ENCODE measurements around the gene USP11.
"Not testable (repeated sequence)": the region's sequence is repeated elsewhere in the genome, so short reads cannot be mapped to it uniquely, and the experiment has no call there.

Gene USP11

GRCh38 chrX:47266643-47267042 is 33.8 kb downstream of the USP11 start:
- H3K4me3 ChIP-seq (ENCODE audit: low read depth, low read length), result no peak overlapping the region
- no peak for TF ChIP-seq CTCF (IDR thresholded peaks at IDR 0.05; ENCODE audit: borderline replicate concordance, insufficient read depth, low read depth, low read length)

GRCh38 chrX:47272013-47272408 is 39.2 kb downstream of the USP11 start:
- H3K4me3 ChIP-seq (ENCODE audit: low read depth, low read length), result no peak overlapping the region
- TF ChIP-seq CTCF (IDR thresholded peaks at IDR 0.05; ENCODE audit: borderline replicate concordance, insufficient read depth, low read depth, low read length), result no peak

- H3K4me3 ChIP-seq (ENCODE audit: low read depth, low read length), result no peak overlapping the region
- no peak for TF ChIP-seq CTCF (IDR thresholded peaks at IDR 0.05; ENCODE audit: borderline replicate concordance, insufficient read depth, low read depth, low read length)
These were observed 40.4 kb downstream of the USP11 start for GRCh38 chrX:47273011-47273730.

GRCh38 chrX:47278691-47279090 is 45.9 kb downstream of the USP11 start:
- no peak overlapping the region for H3K4me3 ChIP-seq (ENCODE audit: low read depth, low read length)
- TF ChIP-seq CTCF (IDR thresholded peaks at IDR 0.05; ENCODE audit: borderline replicate concordance, insufficient read depth, low read depth, low read length), result no peak

- H3K4me3 ChIP-seq (ENCODE audit: low read depth, low read length), result no peak overlapping the region
- TF ChIP-seq CTCF (IDR thresholded peaks at IDR 0.05; ENCODE audit: borderline replicate concordance, insufficient read depth, low read depth, low read length), result no peak
These were observed 50.4 kb downstream of the USP11 start for GRCh38 chrX:47283015-47283771.

GRCh38 chrX:47284616-47285015 is 51.8 kb downstream of the USP11 start:
- 0 out of 2 replicates have a peak, but pooled peaks have one; percentile 18 for TF ChIP-seq CTCF (IDR thresholded peaks at IDR 0.05; ENCODE audit: borderline replicate concordance, insufficient read depth, low read depth, low read length)

More at GRCh38 chrX:47284616-47285015, 51.8 kb downstream of the USP11 start:
- H3K4me3 ChIP-seq (ENCODE audit: low read depth, low read length), result not testable (repeated sequence)
